Right renal pelvis (tissue), 4 donors: ENCODE measurements around the gene RDH13. TPM values are rescaled to one million over a fixed set of nuclear protein-coding genes. Genes with fewer than 3 reads are reported as not detected.
"Not testable (repeated sequence)": the region's sequence is repeated elsewhere in the genome, so short reads cannot be mapped to it uniquely, and the experiment has no call there.

Source experiments
- DNase-seq, 4 donors: peaks; one replicate each; pipeline ENCODE4 v3.0.0-alpha.2; 2013; ENCODE audit warnings: low read depth in 4 of 4, low spot score in 3 of 4, missing footprints in 1 of 4
- polyA plus RNA-seq, 4 donors: library from polyadenylated mRNA; unstranded; fragments of 120-200 nt; gene quantifications; one replicate each; pipeline ENCODE4 v1.2.1, GENCODE V29; 2013; ENCODE audit not compliant: insufficient read length in 4 of 4

Gene RDH13
- polyA plus RNA-seq = 10 to 100 TPM; 14.6 to 19.8 (median 17.8) TPM

- DNase-seq = peak in 3 of 4 donors; percentile 76 to 79 (median 77)
Measured at GRCh38 chr19:55062735-55063491, at the start of gene RDH13. Gene RDH13, minus strand, starts transcription at chr19:55063148. Its CDS starts 116 bp downstream, at chr19:55063032.

GRCh38 chr19:55112246-55112776 is 49.4 kb upstream of the RDH13 start:
- DNase-seq = no peak

- no peak for DNase-seq
Measured at GRCh38 chr19:55111238-55111831, 48.4 kb upstream of the RDH13 start.

- DNase-seq = no peak
Measured at GRCh38 chr19:55109527-55110291, 46.8 kb upstream of the RDH13 start.

GRCh38 chr19:55107252-55107651 is 44.3 kb upstream of the RDH13 start:
- DNase-seq = not testable (repeated sequence)

- DNase-seq = no peak
Measured at GRCh38 chr19:55106591-55106990, 43.6 kb upstream of the RDH13 start.

GRCh38 chr19:55105237-55105636 is 42.3 kb upstream of the RDH13 start:
- no peak for DNase-seq

- no peak for DNase-seq
Measured at GRCh38 chr19:55103190-55103589, 40.2 kb upstream of the RDH13 start.

- DNase-seq = no peak
Measured at GRCh38 chr19:55101261-55101660, 38.3 kb upstream of the RDH13 start.

- DNase-seq = no peak
Measured at GRCh38 chr19:55099557-55100506, 36.9 kb upstream of the RDH13 start.

- DNase-seq = no peak
Measured at GRCh38 chr19:55098716-55099556, 36.0 kb upstream of the RDH13 start.

GRCh38 chr19:55097864-55098715 is 35.1 kb upstream of the RDH13 start:
- no peak for DNase-seq

GRCh38 chr19:55096061-55096701 is 33.2 kb upstream of the RDH13 start:
- no peak for DNase-seq

- no peak for DNase-seq
Measured at GRCh38 chr19:55095260-55096060, 32.5 kb upstream of the RDH13 start.

- DNase-seq = no peak
Measured at GRCh38 chr19:55094456-55095259, 31.7 kb upstream of the RDH13 start.
